Measurements from ENCODE around the gene MRTFB.
"Not testable (repeated sequence)": the region's sequence is repeated elsewhere in the genome, so short reads cannot be mapped to it uniquely, and the experiment has no call there.

MRTFB gene

GRCh38 chr16:14139872-14140271, 68.8 kb downstream of the MRTFB start:
- no peak for DNase-seq

DNA sequence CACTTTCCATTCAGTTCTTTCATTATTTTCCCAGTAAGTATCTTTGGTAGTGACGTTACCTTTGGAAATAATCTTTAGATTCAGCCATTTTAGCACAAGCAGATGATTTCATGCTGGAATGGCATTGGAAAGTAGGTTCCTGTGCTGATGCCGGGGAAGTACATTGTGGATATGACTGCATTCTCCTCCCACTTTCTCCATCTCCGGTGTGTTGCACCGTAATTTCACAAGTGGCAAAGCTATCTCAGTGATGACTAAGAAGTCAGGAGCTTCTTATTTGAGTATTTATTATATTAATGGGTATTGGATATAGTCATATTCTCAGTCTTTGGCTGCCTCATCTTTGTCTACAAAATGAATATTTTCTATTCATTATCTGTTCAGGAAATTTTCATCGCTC, 69.8 kb downstream of the MRTFB start:
- no peak for DNase-seq

GRCh38 chr16:14146445-14146844, 75.3 kb downstream of the MRTFB start:
- DNase-seq: no peak

DNA sequence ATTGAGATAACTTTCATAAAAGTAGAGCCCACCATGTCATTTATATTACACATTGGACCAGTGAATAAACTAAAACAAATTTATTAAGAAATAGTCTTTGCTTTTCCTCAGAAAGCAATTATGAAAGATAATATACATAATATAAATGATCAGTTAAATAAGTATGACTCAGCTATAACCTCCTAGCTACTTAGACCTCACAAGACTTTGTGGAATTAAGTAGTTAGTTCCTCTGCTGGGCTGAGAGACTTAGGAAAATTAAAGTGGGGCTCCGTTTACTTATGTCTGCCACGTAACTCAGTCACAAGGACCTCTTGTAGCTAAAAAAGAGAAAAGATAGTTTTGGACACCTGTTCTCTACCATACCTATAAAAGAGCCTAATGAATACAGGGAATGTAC, 76.9 kb downstream of the MRTFB start:
- DNase-seq: no peak

GRCh38 chr16:14148569-14148968, 77.5 kb downstream of the MRTFB start:
- no peak for DNase-seq

DNA sequence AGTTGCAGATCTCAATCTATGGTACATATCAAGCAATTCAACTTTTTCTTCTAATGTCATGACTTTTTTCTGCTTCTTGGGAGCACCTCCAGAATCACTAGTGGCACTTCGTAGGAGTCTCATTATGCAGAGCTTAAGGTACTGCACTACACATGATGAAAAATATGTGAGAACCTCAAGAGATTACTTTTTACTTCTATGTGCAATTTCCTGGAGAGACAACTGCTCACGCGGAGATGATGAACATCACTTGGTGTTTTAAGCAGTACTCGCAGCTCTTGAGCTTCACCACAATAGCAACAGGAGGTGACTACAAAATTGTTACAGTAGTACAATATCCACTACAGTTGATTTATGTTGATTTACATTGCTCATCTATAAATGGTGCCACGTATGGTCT, 79.7 kb downstream of the MRTFB start:
- no peak for DNase-seq

DNA sequence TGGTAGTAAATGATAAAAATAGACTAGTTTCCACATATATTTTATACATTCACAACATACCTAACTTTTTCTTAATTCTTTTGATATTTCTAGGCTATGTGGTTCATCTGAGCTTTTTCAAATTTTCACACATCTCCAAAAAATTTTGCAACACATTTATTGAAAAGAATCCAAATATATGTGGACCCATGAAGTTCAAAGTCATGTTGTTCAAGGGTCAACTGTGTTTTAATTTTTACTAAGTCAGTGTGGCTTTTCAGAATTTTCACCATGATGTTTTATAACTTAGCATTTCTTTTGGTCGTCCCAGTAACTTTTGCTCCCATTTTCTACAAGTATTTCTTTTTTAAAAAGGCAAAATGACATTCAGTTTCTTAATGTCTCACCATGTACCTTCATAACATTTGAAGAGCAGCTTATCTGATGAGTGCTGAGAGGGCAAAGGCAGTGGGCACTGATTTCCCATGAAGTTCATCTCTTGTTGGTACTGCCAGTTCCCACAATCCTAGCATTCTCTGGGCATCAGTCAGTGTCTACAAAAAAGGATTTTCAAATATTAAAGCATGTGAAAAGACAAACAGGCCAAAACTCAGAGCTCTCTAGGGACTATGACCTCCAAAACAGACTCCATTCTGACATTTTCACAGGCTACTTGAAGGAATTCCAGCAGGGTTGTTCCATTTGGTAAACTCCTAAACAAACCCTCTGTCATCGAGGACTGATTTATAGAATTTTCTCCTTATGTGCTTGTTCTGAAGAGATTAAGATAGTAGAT, 80.3 kb downstream of the MRTFB start:
- no peak for DNase-seq

DNA sequence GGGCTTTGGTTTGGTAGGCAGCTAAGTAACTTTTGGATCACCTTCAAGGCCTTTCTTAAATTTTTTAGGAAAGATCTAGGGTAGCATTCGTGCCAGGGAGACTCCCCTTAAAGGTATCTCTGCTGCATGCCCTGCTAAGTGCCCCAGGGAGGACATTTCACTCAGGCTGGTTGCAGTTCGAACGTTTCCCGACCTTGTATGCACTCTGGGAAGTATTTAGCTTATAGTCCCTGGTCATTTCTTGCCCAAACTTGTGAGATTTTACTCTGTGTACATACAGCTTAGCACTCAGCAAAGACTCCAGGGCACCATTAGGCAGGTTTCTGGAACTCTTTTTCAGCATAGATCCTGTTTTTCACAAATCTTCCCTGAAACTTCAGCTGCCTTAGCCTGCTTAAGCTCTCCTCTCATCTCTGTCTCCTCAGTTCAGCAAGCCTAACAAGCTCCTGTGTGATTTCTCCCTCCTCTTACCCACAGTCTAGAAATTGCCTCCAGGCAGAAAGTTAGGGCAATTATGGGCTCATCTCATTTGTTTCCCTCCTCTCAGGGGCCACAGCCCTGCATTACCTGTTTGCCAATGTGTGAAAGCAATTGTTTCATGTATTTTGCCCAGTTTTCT, 84.6 kb downstream of the MRTFB start:
- no peak for DNase-seq

GRCh38 chr16:14164916-14165662, 94.0 kb downstream of the MRTFB start:
- no peak for DNase-seq

GRCh38 chr16:14168146-14168545, 97.0 kb downstream of the MRTFB start:
- DNase-seq: no peak

DNA sequence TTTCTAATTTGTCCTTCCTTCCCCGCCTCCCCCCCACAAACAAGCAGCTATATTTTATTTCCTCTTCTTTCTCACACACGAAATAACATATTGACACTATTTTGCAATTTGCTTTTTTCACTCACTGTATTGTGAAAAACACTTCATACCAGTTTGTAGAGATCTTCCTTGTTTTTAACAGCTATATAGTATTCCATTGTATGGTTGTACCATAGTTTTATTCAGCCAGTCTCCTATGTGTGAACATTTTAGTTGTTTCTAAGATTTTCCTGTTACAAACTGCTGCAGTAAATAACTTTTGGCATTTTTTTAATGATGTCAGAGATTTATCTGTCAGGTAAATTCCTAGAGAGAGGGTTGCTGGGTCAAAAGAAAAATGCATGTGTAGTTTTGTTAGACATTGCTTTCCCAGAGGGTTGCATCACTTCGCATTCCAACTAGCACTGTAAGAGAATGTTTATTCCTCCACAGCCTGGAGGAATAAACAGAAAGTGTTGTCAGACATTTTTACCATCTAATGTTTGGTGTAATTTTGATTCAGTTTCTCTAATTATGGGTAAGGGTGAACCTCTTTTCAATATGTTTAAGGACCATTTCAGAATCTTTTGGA, 101.2 kb downstream of the MRTFB start:
- no peak for DNase-seq

DNA sequence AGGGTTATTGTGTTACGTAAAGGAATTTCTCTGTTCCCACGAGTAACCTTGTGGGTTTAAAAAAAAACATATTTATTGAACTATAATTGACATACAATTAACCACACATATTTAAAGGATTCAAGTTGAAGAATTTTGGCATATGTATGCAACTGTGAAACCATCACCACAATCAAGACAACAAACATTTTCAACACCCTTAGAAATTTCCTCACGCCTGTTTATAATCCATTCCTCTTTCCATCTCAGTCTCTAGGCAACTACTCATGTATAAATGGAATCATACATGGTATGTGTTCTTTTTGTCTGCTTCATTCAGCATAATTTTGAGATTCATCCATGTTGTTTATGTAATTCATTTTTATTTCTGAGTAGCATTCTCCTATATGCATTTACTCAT, 104.0 kb downstream of the MRTFB start:
- no peak for DNase-seq

DNA sequence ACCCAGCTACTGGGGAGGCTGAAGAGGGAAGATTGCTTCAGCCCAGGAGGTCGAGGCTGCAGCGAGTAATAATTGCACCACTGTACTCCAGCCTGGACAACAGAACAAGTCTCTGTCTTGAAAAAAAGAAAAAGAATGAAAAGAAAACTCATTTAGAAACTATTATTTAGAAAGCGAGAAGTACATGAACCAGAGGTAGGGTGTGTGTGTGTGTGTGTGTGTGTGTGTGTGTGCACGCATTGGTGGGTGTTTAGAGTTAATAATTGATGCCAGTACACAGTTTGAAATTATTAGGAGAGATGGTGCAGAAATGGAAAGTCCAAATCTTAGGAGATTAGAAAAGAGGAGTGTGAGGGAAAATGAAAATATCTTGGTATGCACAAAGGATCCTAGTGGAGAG, 106.6 kb downstream of the MRTFB start:
- no peak for DNase-seq

DNA sequence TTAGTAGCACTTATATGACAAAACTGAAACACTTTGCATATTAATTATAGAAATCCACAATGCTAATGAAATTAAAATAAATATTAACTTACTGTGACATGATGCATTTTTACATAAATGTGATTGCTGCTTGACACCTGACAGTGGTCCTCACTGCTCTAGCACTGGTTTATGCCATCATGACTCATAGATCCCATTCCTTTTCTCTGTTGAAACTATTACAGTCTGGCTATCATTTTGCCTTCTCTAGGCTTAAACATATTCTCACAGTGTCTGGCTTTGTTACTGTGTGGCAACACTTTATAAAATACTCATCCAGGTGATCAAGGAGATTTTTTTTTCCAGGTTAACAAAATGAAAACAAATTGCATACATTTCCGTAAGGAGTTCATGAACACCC, 108.0 kb downstream of the MRTFB start:
- no peak for DNase-seq

DNA sequence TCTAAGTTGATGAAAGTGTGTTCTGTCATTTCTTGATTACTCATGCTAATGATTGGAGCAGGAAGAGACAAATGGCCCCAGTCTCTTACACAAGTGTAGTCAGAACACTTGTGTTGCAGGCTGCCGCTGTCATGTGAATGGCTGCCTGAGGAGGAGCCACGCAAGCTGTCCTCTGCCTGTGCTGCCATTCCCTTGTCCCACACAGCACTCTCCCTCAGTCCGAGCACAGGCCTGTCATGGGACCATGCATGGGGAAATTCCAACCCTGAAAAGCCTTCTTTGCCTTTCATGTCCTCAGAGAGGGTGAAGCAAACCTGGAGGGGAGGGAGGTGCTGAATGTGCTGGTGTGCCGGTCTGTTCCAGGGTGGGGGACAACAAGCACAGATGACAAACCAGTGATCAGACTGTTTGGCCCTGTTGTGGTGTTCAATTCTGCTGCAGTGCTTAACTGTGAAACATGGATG, 109.4 kb downstream of the MRTFB start:
- no peak for DNase-seq

DNA sequence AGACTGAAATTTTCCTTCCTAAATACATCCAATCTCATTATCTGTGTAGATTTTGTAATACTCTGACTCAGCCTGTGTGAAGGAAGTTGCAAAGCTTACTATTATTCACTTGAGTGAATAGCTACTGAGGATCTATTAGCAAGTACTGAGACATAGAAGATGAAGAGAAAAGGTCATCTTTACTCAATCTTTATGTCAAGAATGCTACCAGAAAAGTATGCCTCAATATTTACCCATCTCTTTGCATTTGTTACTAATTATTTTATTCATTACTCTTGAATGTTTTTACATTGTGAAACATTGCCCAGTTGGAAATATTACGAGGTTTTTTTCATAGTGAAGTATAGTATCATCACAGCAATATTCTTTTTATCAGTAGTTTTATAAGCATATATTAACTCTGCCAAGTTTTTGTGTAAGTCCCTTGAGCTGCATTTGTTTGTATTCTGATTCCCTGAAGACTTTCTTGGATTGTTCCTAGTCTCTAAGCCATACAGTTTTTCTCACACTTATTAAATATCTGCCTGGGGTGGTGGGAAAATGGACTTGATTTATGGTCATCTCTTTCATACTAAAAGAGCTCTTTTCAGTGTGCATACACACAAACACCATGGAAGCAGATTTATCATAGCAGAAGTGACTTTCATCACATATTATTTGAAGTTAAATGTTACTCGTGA, 110.4 kb downstream of the MRTFB start:
- DNase-seq: no peak

GRCh38 chr16:14182999-14183398, 111.9 kb downstream of the MRTFB start:
- no peak for DNase-seq

DNA sequence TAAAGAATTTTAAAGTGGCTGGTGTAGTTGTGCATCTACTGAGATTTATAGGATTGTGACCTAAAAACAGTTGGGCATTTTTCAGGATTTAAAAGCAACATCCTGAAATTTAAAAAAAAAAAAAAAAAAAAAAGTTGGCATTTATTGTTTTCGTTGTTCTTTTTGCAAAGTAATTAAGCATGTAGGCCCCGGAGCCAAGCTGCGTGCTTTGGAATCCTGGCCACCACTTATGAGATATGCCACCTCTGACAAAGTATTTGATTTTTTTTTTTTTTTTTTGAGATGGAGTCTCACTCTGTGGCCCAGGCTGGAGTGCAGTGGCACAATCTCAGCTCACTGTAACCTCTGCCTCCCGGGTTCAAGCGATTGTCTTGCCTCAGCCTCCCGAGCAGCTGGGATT, 112.8 kb downstream of the MRTFB start:
- DNase-seq: not testable (repeated sequence)

- no peak for DNase-seq
These were observed 115.1 kb downstream of the MRTFB start for GRCh38 chr16:14186007-14186794.

DNA sequence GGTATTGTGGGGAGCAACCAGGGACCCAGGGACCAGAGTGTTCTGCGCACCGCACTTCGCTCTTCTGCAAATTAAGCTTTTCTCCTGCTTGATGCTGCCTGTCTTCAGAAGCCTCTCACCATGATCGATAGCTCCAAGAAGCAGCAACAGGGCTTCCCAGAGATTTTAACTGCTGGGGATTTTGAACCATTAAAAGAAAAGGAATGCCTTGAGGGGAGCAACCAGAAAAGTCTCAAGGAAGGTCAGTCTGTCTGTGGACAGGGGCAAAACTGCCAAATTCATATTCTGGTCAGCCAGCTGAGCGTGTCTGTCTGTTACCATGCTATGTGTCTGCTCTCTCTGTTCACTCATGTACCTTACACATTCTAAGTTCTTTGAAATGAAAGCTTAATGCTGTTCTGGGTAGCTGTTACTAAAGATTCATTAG, 115.7 kb downstream of the MRTFB start:
- no peak for DNase-seq

DNA sequence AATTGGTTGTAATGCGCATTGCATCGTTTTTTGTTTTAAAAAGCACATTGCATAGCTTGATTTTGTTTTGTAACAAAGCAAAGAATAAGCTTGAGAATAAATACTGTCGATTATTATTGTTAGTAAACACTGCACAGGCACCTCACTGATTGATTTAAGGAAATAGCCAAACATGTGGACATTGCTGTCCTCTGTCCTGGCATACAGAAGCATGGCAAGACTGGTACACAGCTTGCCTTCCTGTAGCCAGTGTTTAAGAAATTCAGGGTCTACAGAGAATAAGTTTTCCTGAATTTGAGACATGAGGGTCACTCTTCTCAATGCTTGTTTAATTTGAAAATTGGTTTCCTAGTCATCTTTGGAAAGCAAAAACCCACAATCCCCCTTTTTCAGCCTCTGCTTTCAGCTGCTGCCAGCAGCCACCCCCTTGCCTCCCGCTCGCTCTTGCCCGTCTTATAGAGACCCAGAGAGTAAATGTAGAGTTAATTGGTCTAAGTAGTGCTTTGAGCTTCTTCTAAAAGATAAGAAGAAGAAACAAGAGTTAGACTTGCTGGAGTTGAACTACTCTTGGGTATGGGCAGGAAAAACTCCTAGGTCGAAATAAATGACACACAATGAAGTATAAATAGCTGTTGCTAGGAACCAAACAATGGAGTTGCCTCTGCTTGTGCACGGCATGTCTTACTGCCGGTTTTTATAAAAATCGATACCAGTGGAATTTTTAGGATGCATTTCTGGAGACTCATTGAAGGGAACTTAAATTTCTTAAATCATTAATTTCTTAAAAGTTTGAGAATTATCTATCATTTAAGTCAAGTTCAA, 116.6 kb downstream of the MRTFB start:
- no peak for DNase-seq

Data from DMS 273 treated with DMSO at 0.1 percent for 48 hours (cell line).